ENCODE results near the gene VGF.

VGF gene

GRCh38 chr7:101164071-101164840, 1.1 kb downstream of the VGF start:
- no peak for DNase-seq

GRCh38 chr7:101163279-101164070, 1.9 kb downstream of the VGF start:
- DNase-seq, result peak; percentile 42

GRCh38 chr7:101162551-101163278, 2.7 kb downstream of the VGF start:
- peak; percentile 50 for DNase-seq

- DNase-seq, result no peak
Observed at GRCh38 chr7:101161692-101162471, 3.5 kb downstream of the VGF start.

- no peak for DNase-seq
Observed at GRCh38 chr7:101160910-101161309, 4.5 kb downstream of the VGF start.

- DNase-seq, result no peak
Observed at GRCh38 chr7:101159696-101160674, 5.4 kb downstream of the VGF start.

GRCh38 chr7:101156866-101157589, 8.3 kb downstream of the VGF start:
- no peak for DNase-seq

- no peak for DNase-seq
Observed at GRCh38 chr7:101156277-101156676, 9.1 kb downstream of the VGF start.

- DNase-seq, result no peak
Observed at GRCh38 chr7:101155303-101155702, 10.1 kb downstream of the VGF start.

GRCh38 chr7:101154693-101155102, 10.7 kb downstream of the VGF start:
- DNase-seq, result no peak

GRCh38 chr7:101153969-101154692, 11.2 kb downstream of the VGF start, which contains the start of gene AP1S1:
Gene AP1S1 (plus strand): TSS chr7:101154476. CDS start chr7:101154515, 39 bp downstream.
- peak; percentile 96 for DNase-seq

GRCh38 chr7:101151908-101152651, 13.3 kb downstream of the VGF start:
- no peak for DNase-seq

GRCh38 chr7:101140746-101141382, 24.5 kb downstream of the VGF start:
- DNase-seq, result no peak

- DNase-seq, result no peak
Observed at GRCh38 chr7:101140339-101140699, 25.1 kb downstream of the VGF start.

GRCh38 chr7:101138213-101138870, 27.0 kb downstream of the VGF start:
- DNase-seq, result peak; percentile 72

GRCh38 chr7:101137651-101138212, 27.6 kb downstream of the VGF start:
- DNase-seq, result no peak

- no peak for DNase-seq
Observed at GRCh38 chr7:101134399-101134980, 30.9 kb downstream of the VGF start.
